Uterus (tissue), 2 donors: Measurements from ENCODE around the gene COPZ2.

ENCODE experiments used
- POLR2A ChIP-seq, 2 donors: fragments of 450-650 bp; IDR thresholded peaks; one replicate each; pipeline ENCODE4 v1.6.1; 2016; ENCODE audit warnings: antibody characterized with exemption in 2 of 2, mild to moderate bottlenecking in 1 of 2, moderate library complexity in 1 of 2
- TF ChIP-seq, protein P1 (sequence below), 4 experiments: fragments of 200-600 bp in 2 of 4; fragments of 450-650 bp in 2 of 4; sonication (generic) in 2 of 4; IDR thresholded peaks; one replicate each; pipeline ENCODE4 v1.5.1; 2016 to 2019; ENCODE audit warnings: antibody characterized with exemption in 4 of 4, mild to moderate bottlenecking in 2 of 4, moderate library complexity in 1 of 4

DNA sequence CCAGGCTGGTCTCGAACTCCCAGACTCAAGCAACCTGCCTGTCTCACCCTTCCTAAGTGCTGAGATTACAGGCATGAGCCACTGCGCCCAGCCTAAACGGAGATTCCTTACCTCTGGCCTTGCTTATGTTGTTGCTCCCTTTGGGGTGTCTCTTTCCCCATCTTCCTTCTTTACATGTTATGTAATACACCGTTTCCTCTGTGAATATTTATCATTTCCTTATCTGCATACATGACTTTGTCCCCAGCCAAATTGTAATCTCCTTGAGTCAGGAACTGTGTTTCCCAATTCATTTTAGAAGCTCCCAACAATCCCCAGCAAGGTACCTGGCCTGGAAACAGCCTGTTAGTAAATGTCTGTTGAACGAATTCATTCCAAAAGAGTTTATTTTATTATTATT, 15.7 kb downstream of the COPZ2 start:
- no peak for TF ChIP-seq POLR2A (IDR thresholded peaks at IDR 0.05)
- TF ChIP-seq, protein P1, sequence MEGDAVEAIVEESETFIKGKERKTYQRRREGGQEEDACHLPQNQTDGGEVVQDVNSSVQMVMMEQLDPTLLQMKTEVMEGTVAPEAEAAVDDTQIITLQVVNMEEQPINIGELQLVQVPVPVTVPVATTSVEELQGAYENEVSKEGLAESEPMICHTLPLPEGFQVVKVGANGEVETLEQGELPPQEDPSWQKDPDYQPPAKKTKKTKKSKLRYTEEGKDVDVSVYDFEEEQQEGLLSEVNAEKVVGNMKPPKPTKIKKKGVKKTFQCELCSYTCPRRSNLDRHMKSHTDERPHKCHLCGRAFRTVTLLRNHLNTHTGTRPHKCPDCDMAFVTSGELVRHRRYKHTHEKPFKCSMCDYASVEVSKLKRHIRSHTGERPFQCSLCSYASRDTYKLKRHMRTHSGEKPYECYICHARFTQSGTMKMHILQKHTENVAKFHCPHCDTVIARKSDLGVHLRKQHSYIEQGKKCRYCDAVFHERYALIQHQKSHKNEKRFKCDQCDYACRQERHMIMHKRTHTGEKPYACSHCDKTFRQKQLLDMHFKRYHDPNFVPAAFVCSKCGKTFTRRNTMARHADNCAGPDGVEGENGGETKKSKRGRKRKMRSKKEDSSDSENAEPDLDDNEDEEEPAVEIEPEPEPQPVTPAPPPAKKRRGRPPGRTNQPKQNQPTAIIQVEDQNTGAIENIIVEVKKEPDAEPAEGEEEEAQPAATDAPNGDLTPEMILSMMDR (IDR thresholded peaks at IDR 0.05) = no peak
